Breast epithelium (tissue), 4 donors: ENCODE data around the gene ARHGAP30. TPM values are rescaled to one million over a fixed set of nuclear protein-coding genes. Genes with fewer than 3 reads are reported as not detected.

ENCODE experiments used
- DNase-seq, 2 donors: peaks; one replicate each; pipeline ENCODE4 v3.0.0-alpha.2; 2019; ENCODE audit warnings: low spot score in 2 of 2
- H3K27ac ChIP-seq, 2 donors: fragments of 200-600 bp; sonication (generic) in 1 of 2; one replicate each; pipeline ENCODE4 v1.5.1; 2016 to 2019; ENCODE audit warnings: mild to moderate bottlenecking in 1 of 2
- H3K27me3 ChIP-seq, 2 donors: fragments of 200-600 bp; sonication (generic) in 1 of 2; one replicate each; pipeline versions ENCODE4 v1.5.1 to v1.6.0; 2017 to 2019; ENCODE audit warnings: control low read depth in 1 of 2, mild to moderate bottlenecking in 1 of 2
- H3K36me3 ChIP-seq: fragments of 200-600 bp; one replicate; pipeline ENCODE4 v1.5.1; 2019
- H3K4me1 ChIP-seq, 2 donors: fragments of 200-600 bp; sonication (generic); one replicate each; pipeline ENCODE4 v1.5.1; 2016 to 2019; ENCODE audit warnings: control low read depth in 1 of 2
- H3K4me3 ChIP-seq, 3 donors: fragments of 200-600 bp; sonication (generic); 1 replicate in 2 of 3; 2 replicates in 1 of 3; pipeline ENCODE4 v1.5.1; 2016 to 2019; ENCODE audit warnings: mild to moderate bottlenecking in 3 of 3, moderate library complexity in 2 of 3
- H3K9me3 ChIP-seq, 2 donors: fragments of 200-600 bp; sonication (generic) in 1 of 2; one replicate each; pipeline ENCODE4 v1.5.1; 2016 to 2019; ENCODE audit warnings: control low read depth in 1 of 2
- POLR2A ChIP-seq: fragments of 450-650 bp; IDR thresholded peaks from one replicate; pipeline ENCODE4 v1.6.1; 2016; ENCODE audit warnings: antibody characterized with exemption, mild to moderate bottlenecking, moderate library complexity
- POLR2AphosphoS5 ChIP-seq, 3 donors: sonication (generic); formaldehyde crosslinking; IDR thresholded peaks; one replicate each; pipeline ENCODE4 v1.6.1; 2017; ENCODE audit warnings: antibody characterized with exemption in 3 of 3
- intact Hi-C: fragments of 100-400 bp; cut with DNase I; formaldehyde crosslinking; loops from one replicate; pipeline ENCODE4 v1.15.1; 2023; ENCODE audit warnings: low total_unique reads
- total RNA-seq, 3 donors: library from RNA; depleted of rRNA; stranded (reverse); fragments of >200 nt; gene quantifications; one replicate each; pipeline ENCODE4 v1.1.0, GENCODE V29; 2016
- TF ChIP-seq, protein P1 (sequence below), 3 donors: fragments of 450-650 bp; IDR thresholded peaks; one replicate each; pipeline ENCODE4 v1.5.1; 2016 to 2017; ENCODE audit warnings: antibody characterized with exemption in 3 of 3, mild to moderate bottlenecking in 3 of 3, moderate library complexity in 3 of 3

ARHGAP30 gene
- total RNA-seq, 3 donors from 2014 or later = 5.2 to 16.5 (median 7.9) TPM

DNA sequence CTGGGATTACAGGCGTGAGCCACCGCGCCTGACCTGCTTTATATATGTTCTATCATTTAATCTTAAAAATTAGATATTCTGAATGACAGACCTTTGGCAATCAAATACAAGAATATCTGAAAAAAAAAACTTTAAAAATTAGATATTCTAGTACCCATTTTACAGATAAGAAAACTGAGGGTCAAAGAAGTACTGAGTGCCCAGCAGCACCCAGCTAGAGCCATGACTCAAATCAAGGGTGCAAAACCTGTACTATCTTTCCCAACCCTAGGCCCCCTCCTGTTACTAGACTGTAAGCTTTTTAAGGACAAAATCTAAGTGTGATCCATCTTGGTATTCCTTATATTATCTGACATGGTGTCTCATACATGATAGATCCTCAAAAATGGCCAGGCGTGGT lies 8.3 kb downstream of the ARHGAP30 start:
- intact Hi-C loops = no loop called here
- H3K9me3 ChIP-seq = no peaks in the 10 kb centered on the region
- no peaks in the 10 kb centered on the region for H3K36me3 ChIP-seq
- no peaks in the 10 kb centered on the region for H3K4me1 ChIP-seq
- H3K27me3 ChIP-seq = no peaks in the 10 kb centered on the region
- no peak overlapping the region for H3K4me3 ChIP-seq
- TF ChIP-seq, protein P1, sequence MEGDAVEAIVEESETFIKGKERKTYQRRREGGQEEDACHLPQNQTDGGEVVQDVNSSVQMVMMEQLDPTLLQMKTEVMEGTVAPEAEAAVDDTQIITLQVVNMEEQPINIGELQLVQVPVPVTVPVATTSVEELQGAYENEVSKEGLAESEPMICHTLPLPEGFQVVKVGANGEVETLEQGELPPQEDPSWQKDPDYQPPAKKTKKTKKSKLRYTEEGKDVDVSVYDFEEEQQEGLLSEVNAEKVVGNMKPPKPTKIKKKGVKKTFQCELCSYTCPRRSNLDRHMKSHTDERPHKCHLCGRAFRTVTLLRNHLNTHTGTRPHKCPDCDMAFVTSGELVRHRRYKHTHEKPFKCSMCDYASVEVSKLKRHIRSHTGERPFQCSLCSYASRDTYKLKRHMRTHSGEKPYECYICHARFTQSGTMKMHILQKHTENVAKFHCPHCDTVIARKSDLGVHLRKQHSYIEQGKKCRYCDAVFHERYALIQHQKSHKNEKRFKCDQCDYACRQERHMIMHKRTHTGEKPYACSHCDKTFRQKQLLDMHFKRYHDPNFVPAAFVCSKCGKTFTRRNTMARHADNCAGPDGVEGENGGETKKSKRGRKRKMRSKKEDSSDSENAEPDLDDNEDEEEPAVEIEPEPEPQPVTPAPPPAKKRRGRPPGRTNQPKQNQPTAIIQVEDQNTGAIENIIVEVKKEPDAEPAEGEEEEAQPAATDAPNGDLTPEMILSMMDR (IDR thresholded peaks at IDR 0.05) = no peak
- TF ChIP-seq POLR2AphosphoS5 (IDR thresholded peaks at IDR 0.05) (no peak), POLR2A (no peak)
- DNase-seq = no peak
- no peak overlapping the region for H3K27ac ChIP-seq

DNA sequence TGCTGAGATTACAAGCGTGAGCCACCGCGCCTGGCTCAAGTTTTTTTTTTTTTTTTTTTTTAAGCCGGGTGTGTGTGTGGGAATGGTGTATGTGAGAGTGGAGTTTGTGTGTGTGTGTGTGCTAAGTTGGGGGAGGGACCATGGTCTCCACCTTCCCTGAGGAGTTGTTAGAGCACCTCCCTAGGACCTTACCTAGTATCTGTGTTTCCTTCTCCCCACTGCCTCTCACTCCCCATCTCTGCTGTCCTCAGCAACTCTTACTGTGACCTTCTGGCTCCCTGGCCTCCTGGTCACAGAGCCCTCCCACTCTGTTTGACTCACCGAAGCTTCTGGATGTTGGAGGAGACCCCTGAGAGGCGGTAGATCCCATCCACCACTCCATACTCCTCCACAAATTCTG lies 10.4 kb downstream of the ARHGAP30 start:
- no peak overlapping the region for H3K4me3 ChIP-seq
- H3K4me1 ChIP-seq = no peaks in the 10 kb centered on the region
- no peak overlapping the region for H3K27ac ChIP-seq
- H3K9me3 ChIP-seq = no peaks in the 10 kb centered on the region
- H3K27me3 ChIP-seq = no peaks in the 10 kb centered on the region
- no peaks in the 10 kb centered on the region for H3K36me3 ChIP-seq
- TF ChIP-seq POLR2A (no peak), POLR2AphosphoS5 (IDR thresholded peaks at IDR 0.05) (no peak)
- TF ChIP-seq, protein P1 (IDR thresholded peaks at IDR 0.05) = no peak
- intact Hi-C loops = no loop called here
- DNase-seq = no peak

DNA sequence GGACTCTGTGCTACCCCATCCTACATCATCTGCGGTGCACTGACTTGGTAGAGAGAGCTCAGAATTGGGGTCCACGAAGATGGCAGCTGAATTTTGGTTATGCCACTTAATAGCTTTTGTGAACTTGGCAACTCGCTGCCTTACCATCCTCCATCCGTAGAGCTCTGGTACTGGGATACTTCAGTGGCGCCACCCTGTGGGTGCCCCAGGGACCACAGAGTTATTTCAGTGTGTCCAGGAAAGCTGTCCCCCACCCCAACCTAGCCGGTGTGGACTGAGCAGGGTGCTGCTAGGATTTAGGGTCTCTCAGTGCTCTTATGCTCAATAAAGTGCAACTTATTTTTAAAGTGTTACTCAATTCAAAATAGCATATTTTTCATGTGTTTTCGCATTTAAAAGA lies 14.9 kb downstream of the ARHGAP30 start:
- Histone ChIP-seq H3K4me1 (no peaks in the 10 kb centered on the region), H3K9me3 (no peaks in the 10 kb centered on the region), H3K4me3 (no peak overlapping the region), H3K27me3 (no peaks in the 10 kb centered on the region), H3K36me3 (no peaks in the 10 kb centered on the region), H3K27ac (no peak overlapping the region)
- intact Hi-C loops = no loop called here
- no peak for DNase-seq
- no peak for TF ChIP-seq POLR2A

DNA sequence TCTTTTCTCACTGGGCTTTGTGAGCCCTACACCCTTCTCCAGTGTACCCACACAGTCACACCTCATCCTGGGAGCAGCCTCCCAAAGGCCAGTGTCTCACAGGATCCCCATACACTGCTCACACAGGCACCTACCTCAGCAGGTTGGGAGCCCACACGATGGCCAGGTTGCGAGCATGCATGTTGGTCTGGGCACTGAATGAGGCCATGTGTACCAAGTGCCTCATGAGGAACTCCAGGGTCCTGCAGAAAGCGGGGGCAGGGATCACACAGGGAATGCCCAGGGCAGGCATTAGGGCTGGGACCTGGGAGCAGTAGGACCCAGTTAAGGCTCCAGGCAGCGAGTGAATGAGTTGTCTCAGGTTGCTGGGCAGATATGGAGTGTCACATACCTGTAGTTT lies 15.5 kb downstream of the ARHGAP30 start:
- Histone ChIP-seq H3K27me3 (no peaks in the 10 kb centered on the region), H3K4me3 (no peak overlapping the region), H3K27ac (no peak overlapping the region), H3K36me3 (no peaks in the 10 kb centered on the region), H3K9me3 (no peaks in the 10 kb centered on the region), H3K4me1 (no peaks in the 10 kb centered on the region)
- TF ChIP-seq POLR2AphosphoS5 (IDR thresholded peaks at IDR 0.05) = no peak
- TF ChIP-seq, protein P1 (IDR thresholded peaks at IDR 0.05) = no peak
- no peak for TF ChIP-seq POLR2A
- DNase-seq = no peak
- intact Hi-C loops = no loop called here

DNA sequence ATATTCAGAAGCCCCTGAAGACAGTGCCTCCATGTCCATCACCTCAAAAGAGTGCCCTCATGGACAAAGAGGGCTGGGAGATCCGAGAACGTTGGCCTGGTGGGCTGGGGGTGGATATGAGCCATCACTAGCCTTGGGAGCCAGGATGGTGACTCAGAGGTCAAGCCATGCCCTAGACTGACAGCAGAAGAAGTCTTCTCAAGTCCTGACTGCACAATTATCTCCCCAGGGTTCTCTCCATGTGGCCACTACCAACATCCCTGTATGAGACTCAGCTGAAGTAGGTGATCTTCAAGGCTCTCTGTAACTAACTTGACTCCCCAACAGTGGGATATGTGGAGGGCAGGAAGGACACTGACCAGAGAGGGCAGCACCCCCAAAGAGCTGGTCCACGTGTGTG lies 16.8 kb downstream of the ARHGAP30 start:
- Histone ChIP-seq H3K4me3 (no peak overlapping the region), H3K27me3 (no peaks in the 10 kb centered on the region), H3K9me3 (no peaks in the 10 kb centered on the region), H3K36me3 (no peaks in the 10 kb centered on the region), H3K27ac (no peak overlapping the region), H3K4me1 (no peaks in the 10 kb centered on the region)
- intact Hi-C loops = no loop called here
- no peak for DNase-seq
- TF ChIP-seq, protein P1 (IDR thresholded peaks at IDR 0.05) = no peak
- no peak for TF ChIP-seq POLR2AphosphoS5 (IDR thresholded peaks at IDR 0.05)

DNA sequence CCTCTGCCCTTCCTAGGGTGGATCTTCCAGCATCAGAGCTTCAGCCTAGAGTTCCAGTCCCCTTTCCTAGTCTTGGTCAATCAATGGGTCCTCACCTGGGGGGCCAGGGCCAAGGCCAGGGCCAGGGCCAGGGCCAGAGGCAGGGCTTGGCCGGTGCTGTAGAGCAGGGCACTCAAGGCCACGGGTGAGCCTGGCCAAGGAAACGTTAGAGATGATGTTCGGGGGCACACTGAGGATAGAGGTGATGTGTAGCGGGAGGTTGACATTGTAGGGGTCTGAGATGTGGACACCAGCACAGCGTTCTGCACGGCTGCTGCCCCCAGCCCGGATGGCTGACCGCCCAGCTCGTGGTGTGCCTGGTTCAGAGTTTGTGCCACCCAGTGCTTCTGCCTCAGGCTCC lies 18.5 kb downstream of the ARHGAP30 start:
- DNase-seq = no peak
- no peak overlapping the region for H3K27ac ChIP-seq
- no peaks in the 10 kb centered on the region for H3K4me1 ChIP-seq
- H3K27me3 ChIP-seq = no peaks in the 10 kb centered on the region
- no peak overlapping the region for H3K4me3 ChIP-seq
- intact Hi-C loops = no loop called here
- no peaks in the 10 kb centered on the region for H3K9me3 ChIP-seq
- TF ChIP-seq, protein P1 (IDR thresholded peaks at IDR 0.05) = no peak
- TF ChIP-seq POLR2A (no peak), POLR2AphosphoS5 (IDR thresholded peaks at IDR 0.05) (no peak)
- H3K36me3 ChIP-seq = no peaks in the 10 kb centered on the region
